HUES6 (cell line): ENCODE data around the gene EME1.

ENCODE experiments used
- H3K27ac ChIP-seq: 2 replicates; pipeline ENCODE4 v1.7.0; 2013; ENCODE audit warnings: low read depth, mild to moderate bottlenecking, low read length, inconsistent platforms
- H3K27me3 ChIP-seq: 2 replicates; pipeline ENCODE4 v1.6.1; 2013; ENCODE audit warnings: low read length; ENCODE audit not compliant: control insufficient read depth, insufficient read depth
- H3K36me3 ChIP-seq: 2 replicates; pipeline ENCODE4 v1.6.1; 2013; ENCODE audit warnings: low read length; ENCODE audit not compliant: control insufficient read depth, insufficient read depth
- H3K4me1 ChIP-seq: 2 replicates; pipeline ENCODE4 v1.6.1; 2013; ENCODE audit warnings: low read length; ENCODE audit not compliant: control insufficient read depth, insufficient read depth
- H3K4me3 ChIP-seq: 2 replicates; pipeline ENCODE4 v1.5.1; 2013; ENCODE audit warnings: low read depth, low read length
- H3K9ac ChIP-seq: one replicate; pipeline ENCODE4 v1.6.1; 2013; ENCODE audit warnings: mild to moderate bottlenecking, low read length
- H3K9me3 ChIP-seq: 2 replicates; pipeline ENCODE4 v1.6.1; 2013; ENCODE audit warnings: low read depth, low read length; ENCODE audit not compliant: control insufficient read depth, insufficient read depth

Gene EME1

GRCh38 chr17:50365165-50365564 is 7.9 kb upstream of the EME1 start:
- H3K27me3 ChIP-seq, result no peaks in the 10 kb centered on the region
- peaks cover 33% of the 10 kb centered on the region for H3K4me1 ChIP-seq
- H3K27ac ChIP-seq, result no peak overlapping the region
- no peak overlapping the region for H3K4me3 ChIP-seq
- H3K36me3 ChIP-seq, result peaks cover 51% of the 10 kb centered on the region
- no peak overlapping the region for H3K9ac ChIP-seq
- no peaks in the 10 kb centered on the region for H3K9me3 ChIP-seq

DNA sequence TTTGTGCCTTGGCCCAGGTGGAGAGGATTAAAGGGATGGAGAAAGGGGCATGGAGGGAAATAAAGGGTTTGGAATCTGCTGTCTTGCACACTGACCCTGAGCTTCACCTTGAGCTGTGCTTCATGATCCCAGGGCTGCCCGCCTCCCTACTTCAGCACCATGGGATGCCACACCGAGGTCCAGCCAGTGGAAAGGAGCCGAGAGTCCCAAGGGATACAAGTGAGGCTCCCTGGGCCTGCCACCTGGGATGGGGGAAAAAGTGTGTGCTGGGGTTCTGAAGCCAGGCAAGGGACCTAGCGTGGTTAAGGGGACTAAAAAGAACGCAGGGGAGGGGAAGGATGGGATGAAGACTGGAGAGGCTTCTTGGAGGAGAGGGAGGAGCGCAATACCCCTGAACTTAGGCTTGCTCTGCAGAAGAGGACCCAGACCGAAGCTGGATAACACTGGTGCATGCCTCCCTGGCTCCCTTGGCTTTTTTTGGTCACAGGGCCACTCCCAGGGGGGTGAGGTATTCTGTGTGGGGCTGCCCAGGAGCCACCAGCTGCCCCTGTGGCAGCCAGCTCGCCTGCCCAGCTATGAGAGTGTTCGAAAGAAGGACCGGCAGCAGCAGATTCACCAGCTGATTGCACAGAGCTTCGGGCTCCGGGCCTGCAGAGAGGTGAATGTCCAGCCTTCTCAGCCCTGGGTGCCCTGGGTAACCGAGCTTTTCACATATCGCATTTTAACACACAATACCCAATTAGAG is 7.2 kb upstream of the EME1 start:
- no peak overlapping the region for H3K4me3 ChIP-seq
- peaks cover 33% of the 10 kb centered on the region for H3K4me1 ChIP-seq
- H3K27ac ChIP-seq, result no peak overlapping the region
- no peaks in the 10 kb centered on the region for H3K9me3 ChIP-seq
- no peak overlapping the region for H3K9ac ChIP-seq
- peaks cover 54% of the 10 kb centered on the region for H3K36me3 ChIP-seq
- H3K27me3 ChIP-seq, result no peaks in the 10 kb centered on the region

DNA sequence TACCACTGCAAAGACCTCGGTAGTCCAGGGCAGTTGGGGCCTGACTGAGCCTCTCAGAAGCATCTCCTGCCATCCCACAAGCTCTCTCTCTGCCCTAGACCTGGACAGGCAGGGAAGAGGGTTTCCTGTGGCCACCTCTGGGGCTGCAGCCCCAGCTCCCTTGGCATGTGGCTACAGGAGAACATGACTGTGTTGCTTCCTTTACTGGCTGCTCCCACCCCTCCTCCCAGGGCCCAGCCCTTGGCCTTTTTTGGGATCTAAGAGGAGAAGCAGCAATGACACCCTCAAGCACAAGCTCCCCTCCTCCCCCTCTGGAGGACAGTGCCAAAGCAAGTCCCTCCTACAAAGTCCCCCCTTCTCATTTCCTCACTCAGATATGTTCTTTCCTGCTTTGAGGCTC is 5.6 kb upstream of the EME1 start:
- Histone ChIP-seq H3K9me3 (no peaks in the 10 kb centered on the region), H3K4me3 (no peak overlapping the region), H3K27ac (no peak overlapping the region), H3K9ac (no peak overlapping the region), H3K27me3 (no peaks in the 10 kb centered on the region), H3K4me1 (peaks cover 35% of the 10 kb centered on the region), H3K36me3 (peaks cover 64% of the 10 kb centered on the region)

DNA sequence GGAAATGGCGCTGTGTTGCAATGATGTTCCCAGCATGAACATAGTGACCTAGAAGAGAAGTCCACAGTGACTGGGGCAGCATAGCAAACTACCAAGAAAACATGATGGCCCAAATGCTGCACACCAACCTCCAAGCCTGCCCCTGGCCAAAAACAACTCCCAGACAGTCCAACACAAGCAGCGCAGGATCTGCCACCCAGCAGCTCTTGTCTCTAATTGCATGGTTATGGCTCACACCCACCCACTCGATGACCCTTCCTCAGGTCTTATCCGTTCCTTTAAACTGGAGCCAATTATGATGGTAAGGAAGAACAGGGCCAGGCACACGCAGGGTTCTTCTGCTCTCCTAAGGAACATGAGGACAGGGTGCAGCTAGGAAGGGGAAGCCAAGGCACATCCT is 3.0 kb upstream of the EME1 start:
- H3K27ac ChIP-seq, result no peak overlapping the region
- H3K36me3 ChIP-seq, result peaks cover 64% of the 10 kb centered on the region
- no peaks in the 10 kb centered on the region for H3K27me3 ChIP-seq

DNA sequence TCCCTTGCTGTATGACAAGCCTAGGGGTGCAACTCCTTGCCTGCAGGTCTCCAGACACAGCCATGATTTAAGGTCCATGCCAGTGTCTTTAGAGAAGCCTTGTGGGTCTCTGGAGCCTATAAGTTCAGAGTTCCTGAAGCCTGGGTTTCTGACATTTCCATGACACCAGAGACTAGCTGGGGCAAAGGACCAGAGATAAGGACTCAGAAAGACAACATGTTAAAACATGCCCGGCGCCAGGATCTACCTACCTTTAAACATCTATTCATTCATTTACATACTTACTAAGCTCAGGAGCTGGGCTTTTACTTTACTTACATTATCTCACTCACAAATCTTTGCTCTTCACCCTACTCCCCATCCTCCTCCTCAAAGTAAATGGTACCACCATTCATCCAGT is 1.5 kb upstream of the EME1 start:
- no peak overlapping the region for H3K27ac ChIP-seq
- H3K4me3 ChIP-seq, result peak overlapping the region; percentile 72
- H3K9ac ChIP-seq, result peak overlapping the region; percentile 34
- H3K27me3 ChIP-seq, result no peaks in the 10 kb centered on the region
- peaks cover 68% of the 10 kb centered on the region for H3K36me3 ChIP-seq
- peaks cover 5% of the 10 kb centered on the region for H3K4me1 ChIP-seq
- no peaks in the 10 kb centered on the region for H3K9me3 ChIP-seq

More for the DNA sequence above, 3.0 kb upstream of the EME1 start:
- H3K9me3 ChIP-seq, result no peaks in the 10 kb centered on the region
- peaks cover 12% of the 10 kb centered on the region for H3K4me1 ChIP-seq
- no peak overlapping the region for H3K4me3 ChIP-seq
- no peak overlapping the region for H3K9ac ChIP-seq

GRCh38 chr17:50372222-50372757 is 739 bp upstream of the EME1 start:
- Histone ChIP-seq H3K9me3 (no peaks in the 10 kb centered on the region), H3K36me3 (peaks cover 60% of the 10 kb centered on the region), H3K27ac (peak overlapping the region; percentile 39)

DNA sequence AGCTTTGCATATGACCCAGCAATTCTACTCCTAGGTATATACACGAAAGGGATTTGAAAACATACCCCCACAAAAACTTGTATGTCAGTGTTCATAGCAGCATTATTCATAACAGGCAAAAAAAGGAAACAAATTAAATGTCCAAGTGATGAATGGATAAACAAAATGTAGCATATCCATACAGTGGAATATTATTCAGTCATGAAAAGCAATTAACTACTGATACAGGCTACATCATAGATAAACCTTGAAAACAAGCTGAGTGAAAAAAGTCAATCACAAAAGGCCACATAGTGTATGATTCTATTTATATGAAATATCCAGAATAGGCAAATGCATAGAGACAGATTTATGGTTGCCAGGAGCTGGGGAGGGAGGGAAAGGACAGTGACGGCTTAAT is 676 bp downstream of the EME1 start:
- H3K27ac ChIP-seq, result peak overlapping the region; percentile 39; the same call in 1 of the 2 replicates
- peak overlapping the region; percentile 85 for H3K9ac ChIP-seq
- peaks cover 54% of the 10 kb centered on the region for H3K36me3 ChIP-seq
- H3K4me1 ChIP-seq, result peaks cover 5% of the 10 kb centered on the region
- H3K4me3 ChIP-seq, result peak overlapping the region; percentile 72
- no peaks in the 10 kb centered on the region for H3K9me3 ChIP-seq
- no peaks in the 10 kb centered on the region for H3K27me3 ChIP-seq

More at GRCh38 chr17:50372222-50372757, 739 bp upstream of the EME1 start:
- Histone ChIP-seq H3K27me3 (no peaks in the 10 kb centered on the region), H3K4me3 (peak overlapping the region; percentile 72), H3K4me1 (peaks cover 5% of the 10 kb centered on the region), H3K9ac (peak overlapping the region; percentile 85)

- Histone ChIP-seq H3K4me1 (peaks cover 5% of the 10 kb centered on the region), H3K36me3 (peaks cover 55% of the 10 kb centered on the region), H3K9ac (no peak overlapping the region), H3K9me3 (no peaks in the 10 kb centered on the region), H3K27me3 (no peaks in the 10 kb centered on the region), H3K27ac (no peak overlapping the region), H3K4me3 (no peak overlapping the region)
Measured at GRCh38 chr17:50375858-50376538, 3.0 kb downstream of the EME1 start.

DNA sequence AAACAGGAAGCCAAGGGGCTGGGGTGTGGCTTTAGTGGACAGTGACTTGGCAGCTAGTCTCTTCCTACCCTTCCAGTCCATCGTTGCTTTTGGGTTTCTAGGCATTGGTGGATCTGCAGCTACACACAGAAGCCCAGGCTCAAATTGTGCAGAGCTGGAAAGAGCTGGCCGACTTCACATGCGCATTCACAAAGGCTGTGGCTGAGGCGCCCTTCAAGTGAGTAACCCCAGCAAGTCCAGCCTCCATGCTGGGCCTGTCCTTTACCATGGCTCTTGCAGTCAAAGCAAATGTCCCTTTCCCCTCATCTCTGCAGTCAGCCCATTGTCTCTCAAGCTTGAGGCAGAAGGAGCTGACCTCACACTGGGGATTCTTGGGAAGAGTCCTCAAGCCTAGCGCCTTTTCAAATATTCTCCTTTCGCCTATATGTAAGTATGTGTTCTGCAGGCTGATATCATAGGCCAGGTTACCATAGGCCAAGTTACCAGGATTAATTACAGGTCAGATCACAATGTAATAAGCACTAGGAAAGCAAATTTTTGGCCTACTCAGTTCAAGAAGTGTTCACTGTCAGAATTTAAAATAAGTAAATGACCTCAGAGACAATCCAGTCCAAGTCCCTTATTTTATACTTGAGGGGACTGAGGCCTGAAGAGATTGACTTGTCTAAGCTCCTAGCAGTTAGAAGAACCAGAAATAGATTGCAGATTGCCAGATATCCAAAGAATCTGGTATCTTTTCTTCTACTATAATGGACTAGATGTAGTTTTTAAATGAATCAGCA is 6.5 kb downstream of the EME1 start:
- Histone ChIP-seq H3K9me3 (no peaks in the 10 kb centered on the region), H3K27me3 (no peaks in the 10 kb centered on the region), H3K9ac (no peak overlapping the region), H3K27ac (no peak overlapping the region), H3K4me1 (no peaks in the 10 kb centered on the region), H3K4me3 (no peak overlapping the region), H3K36me3 (peaks cover 80% of the 10 kb centered on the region)

- H3K36me3 ChIP-seq, result peaks cover 85% of the 10 kb centered on the region
- no peak overlapping the region for H3K27ac ChIP-seq
- no peaks in the 10 kb centered on the region for H3K27me3 ChIP-seq
- H3K4me1 ChIP-seq, result no peaks in the 10 kb centered on the region
- no peak overlapping the region for H3K4me3 ChIP-seq
- H3K9ac ChIP-seq, result no peak overlapping the region
- no peaks in the 10 kb centered on the region for H3K9me3 ChIP-seq
Measured at GRCh38 chr17:50380369-50381259, 7.6 kb downstream of the EME1 start.
